NCI-H526 treated with DMSO at 0.1 percent for 48 hours (cell line): ENCODE results near the gene FMO5.
"Not testable (repeated sequence)": the region's sequence is repeated elsewhere in the genome, so short reads cannot be mapped to it uniquely, and the experiment has no call there.

Experiments used
- DNase-seq: peaks from one replicate; lab custom pipeline; 2025; lab: John Stamatoyannopoulos, UW

FMO5 gene

GRCh38 chr1:147238925-147239820 lies 14.0 kb upstream of the FMO5 start:
- no peak for DNase-seq

DNA sequence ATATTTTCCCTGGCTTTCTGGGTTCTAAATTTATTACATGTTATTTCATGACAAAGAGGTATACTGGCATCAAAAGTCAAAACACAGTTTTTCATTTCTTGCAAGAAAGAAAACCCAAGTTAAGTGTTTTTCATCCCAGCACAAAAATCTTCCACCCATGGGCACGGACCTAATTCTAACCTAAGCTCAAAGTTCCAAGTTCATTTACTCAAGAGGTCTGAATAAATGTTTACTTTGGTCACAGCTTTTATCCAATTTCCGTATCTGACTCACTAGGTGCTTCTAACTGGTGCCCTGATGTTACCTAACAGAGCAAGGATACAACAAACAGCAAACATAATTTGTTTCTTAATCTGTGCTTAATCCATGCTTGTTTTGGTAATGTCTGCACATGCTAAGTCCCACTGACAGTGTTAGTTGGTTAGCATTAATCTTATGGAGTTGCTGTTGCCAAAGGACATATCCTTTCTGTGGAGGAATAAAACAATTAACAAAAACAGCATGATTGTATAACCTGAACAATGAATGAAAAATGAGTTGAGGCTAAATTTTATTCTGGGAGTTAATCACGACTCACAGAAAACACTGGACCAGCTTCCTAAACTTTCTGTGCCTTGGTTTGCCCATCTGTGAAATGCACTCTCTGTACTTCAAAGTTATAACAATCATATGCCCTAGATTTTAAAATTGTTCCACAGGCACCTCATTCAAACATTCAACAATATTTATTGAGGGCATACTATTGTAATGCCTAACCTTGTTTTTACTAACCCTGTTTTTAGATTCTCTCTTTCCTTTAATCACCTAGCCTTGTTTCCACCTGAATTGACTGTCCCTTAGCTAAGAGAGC lies 13.1 kb upstream of the FMO5 start:
- DNase-seq, result no peak

- DNase-seq, result no peak
Observed at GRCh38 chr1:147236959-147237791, 12.0 kb upstream of the FMO5 start.

- DNase-seq, result no peak
Observed at GRCh38 chr1:147236448-147236847, 11.3 kb upstream of the FMO5 start.

GRCh38 chr1:147235822-147236221 lies 10.7 kb upstream of the FMO5 start:
- no peak for DNase-seq

DNA sequence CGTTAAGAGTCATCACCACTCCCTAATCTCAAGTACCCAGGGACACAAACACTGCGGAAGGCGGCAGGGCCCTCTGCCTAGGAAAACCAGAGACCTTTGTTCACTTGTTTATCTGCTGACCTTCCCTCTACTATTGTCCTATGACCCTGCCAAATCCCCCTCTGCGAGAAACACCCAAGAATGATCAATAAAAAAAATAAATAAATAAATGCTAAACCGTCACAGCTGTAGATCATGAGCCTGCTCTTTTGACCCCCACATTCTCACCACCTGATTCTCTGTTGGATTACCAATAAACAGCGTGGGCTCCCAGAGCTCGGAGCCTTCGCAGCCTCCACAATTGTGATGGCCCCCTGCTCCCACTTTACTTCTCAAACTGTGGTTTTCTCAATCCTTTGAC lies 8.8 kb upstream of the FMO5 start:
- DNase-seq, result not testable (repeated sequence)

GRCh38 chr1:147231032-147231431 lies 5.9 kb upstream of the FMO5 start:
- DNase-seq, result not testable (repeated sequence)

- DNase-seq, result no peak
Observed at GRCh38 chr1:147223740-147224615, 1.2 kb downstream of the FMO5 start.

- no peak for DNase-seq
Observed at GRCh38 chr1:147218606-147219005, 6.5 kb downstream of the FMO5 start.

DNA sequence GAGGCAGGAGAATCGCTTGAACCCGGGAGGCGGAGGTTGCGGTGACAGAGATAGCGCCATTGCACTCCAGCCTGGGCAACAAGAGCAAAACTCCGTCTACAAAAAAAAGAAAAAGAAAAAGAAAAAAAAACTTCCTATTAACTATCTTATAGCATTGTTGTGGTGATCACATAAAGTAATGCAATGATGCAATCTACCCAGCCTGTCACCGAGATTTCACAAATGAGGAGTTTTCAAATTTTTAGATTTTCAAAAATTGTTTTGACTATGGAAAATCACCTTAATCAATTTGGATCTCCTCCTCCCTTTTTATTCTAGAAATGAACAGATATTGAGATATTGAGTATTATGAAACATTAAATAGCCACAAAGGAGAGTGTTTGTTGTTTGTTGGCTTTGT lies 8.0 kb downstream of the FMO5 start:
- DNase-seq, result no peak

DNA sequence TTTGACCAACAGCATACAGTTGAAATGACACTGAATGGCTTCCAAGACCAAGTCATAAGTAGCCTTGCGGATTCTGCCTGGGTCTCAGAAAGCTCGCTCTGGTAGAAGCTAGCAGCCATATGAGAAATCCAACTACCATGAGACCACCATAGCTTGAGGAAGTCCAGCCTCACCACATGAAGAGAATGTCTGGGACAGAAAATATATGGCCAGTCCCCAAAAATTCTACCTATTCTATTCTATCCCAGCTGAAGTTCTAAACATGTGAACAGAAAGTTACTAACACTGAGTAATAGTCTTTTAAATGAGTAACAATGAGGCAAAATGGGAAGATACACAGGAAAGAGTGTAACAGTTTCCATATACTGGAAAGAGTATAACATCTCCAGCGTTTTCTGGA lies 9.0 kb downstream of the FMO5 start:
- DNase-seq, result no peak

GRCh38 chr1:147215540-147215916 lies 9.6 kb downstream of the FMO5 start:
- DNase-seq, result no peak

- no peak for DNase-seq
Observed at GRCh38 chr1:147214842-147215539, 10.1 kb downstream of the FMO5 start.

DNA sequence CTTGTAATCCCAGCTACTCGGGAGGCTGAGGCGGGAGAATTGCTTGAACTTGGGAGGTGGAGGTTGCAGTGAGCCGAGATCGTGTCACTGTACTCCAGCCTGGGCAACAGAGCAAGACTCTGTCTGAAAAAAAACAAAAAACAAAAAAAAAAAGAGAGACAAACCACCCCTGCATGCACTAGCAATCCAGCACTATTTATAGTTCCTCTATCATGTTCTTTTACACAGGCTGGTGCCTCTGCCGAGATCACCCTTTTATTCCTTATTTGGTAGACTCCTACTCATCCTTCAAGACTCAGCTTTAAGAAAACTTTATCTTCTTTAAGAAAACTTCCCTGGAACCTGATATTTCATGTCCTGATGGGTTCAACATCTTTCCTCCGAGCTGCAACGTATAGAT lies 10.8 kb downstream of the FMO5 start:
- no peak for DNase-seq

DNA sequence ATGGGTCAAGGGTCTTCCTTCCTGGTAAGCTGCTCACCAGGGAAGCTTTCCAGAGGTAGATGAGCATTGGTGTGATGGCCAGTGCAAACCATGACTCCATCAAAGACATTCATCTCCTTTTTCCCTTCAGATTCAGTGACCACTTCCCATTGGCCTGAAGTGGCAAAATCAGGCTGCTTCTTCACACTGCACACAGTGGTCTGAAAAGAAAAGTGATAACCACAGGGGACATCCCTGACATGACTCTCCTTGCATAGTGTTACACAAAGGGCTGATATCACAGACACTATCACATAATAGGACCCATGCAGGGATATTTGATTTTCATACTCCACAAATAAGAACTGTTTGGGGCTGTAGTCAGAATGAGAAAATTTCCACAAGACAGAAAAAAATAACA lies 11.9 kb downstream of the FMO5 start:
- no peak for DNase-seq

DNA sequence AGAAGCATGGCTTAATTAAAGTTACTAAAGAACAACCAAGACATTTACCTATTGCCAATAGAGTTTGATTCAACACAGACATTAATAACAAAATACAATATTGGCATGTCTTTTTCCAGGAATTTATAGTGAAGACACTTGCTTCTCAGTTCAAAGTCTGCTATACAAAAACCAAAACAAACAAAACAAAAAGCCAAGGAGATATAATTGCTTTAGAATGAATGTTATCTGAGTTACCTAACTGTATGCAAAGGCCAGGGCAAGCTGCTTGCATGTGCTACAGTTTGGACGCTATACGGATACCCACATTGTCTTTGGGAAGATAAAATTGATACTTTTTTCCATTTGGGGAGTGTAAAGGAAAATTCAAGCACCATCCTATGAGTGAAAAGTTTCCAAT lies 13.6 kb downstream of the FMO5 start:
- DNase-seq, result no peak

DNA sequence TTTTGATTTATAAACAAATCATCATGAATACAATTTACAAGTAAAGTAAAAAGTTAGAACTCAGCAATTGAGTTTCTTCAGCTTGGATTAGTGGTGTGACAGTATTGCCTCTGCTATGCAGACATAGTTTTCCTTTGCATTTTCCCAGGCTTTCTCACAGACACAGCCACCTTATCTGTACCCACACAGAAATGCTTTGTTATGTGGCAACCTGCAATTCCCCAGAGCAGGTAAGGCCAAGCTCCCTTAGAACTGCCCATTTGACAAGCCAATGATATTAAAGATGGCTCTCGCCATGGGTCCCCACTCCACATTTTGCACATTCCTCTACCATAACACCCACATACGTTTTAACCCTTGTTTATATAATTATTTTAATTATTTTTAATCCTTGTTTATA lies 14.2 kb downstream of the FMO5 start:
- no peak for DNase-seq

DNA sequence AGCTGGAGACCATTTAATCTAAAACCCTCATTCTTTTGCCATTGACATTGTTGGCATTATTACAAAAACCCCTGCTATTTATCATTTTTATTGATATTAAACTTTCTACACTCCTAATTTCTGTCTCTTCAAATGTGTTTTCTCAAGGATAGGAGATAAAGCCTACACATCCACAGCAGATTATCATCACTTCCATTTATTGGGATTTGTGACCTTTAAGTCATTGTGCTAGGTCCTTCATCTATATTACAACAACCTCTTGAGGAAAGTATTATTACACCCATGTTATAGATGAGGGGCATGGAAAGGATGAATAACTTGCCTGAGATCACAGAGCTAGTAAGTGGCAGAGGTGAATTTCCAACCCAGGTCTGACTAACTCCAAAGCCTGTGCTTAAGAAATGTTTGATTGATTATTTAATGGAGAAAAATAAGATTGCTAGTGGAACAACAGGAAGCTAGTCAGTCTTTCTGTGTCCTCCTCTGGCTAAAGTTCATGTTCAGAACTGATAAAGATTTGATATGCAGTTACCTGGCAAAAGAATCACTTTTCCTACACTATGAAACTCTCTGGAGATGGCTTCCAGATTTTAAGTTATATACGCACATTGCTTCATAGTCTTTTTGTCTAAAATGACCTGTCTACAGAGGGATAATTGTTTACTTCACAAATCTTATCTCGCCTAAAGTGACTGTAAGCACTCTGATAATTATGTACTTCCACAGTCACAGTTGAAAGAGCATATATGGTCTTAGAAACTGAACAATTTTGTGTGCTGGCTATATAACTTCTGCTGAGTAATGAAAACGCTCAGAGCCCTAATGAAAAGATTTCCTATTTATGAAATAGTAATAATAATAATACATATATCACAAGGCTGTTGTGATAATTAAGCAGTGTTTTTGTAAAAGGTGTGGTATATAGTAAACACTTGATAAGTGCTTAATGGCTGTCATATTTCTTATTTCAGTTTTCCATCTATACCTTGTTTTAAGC lies 15.0 kb downstream of the FMO5 start:
- DNase-seq, result no peak

DNA sequence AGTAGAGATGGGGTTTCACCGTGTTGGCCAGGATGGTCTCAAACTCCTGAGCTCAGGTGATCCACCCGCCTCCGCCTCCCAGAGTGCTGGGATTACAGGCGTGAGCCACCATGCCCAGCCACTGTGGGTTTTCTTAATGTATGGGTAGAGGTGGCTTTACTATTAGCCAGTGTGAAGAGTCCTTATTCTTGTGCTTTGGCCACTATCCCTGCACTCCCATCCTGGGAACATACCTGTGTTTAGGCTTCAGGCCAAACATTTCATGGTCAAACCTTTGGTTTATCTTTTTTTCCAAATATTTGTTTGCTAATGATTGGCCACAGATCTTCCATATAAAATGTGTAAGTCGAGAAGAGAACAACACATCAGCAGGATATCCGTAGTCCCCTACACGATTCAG lies 16.5 kb downstream of the FMO5 start:
- no peak for DNase-seq
